GM12801 (cell line): ENCODE results near the gene KREMEN1.

ENCODE experiments used
- TF ChIP-seq, protein P1 (sequence below): IDR thresholded peaks from one replicate; pipeline ENCODE4 v1.5.1; 2011; ENCODE audit warnings: control low read depth; ENCODE audit not compliant: insufficient read length; ENCODE audit errors: extremely low read depth

The KREMEN1 gene

DNA sequence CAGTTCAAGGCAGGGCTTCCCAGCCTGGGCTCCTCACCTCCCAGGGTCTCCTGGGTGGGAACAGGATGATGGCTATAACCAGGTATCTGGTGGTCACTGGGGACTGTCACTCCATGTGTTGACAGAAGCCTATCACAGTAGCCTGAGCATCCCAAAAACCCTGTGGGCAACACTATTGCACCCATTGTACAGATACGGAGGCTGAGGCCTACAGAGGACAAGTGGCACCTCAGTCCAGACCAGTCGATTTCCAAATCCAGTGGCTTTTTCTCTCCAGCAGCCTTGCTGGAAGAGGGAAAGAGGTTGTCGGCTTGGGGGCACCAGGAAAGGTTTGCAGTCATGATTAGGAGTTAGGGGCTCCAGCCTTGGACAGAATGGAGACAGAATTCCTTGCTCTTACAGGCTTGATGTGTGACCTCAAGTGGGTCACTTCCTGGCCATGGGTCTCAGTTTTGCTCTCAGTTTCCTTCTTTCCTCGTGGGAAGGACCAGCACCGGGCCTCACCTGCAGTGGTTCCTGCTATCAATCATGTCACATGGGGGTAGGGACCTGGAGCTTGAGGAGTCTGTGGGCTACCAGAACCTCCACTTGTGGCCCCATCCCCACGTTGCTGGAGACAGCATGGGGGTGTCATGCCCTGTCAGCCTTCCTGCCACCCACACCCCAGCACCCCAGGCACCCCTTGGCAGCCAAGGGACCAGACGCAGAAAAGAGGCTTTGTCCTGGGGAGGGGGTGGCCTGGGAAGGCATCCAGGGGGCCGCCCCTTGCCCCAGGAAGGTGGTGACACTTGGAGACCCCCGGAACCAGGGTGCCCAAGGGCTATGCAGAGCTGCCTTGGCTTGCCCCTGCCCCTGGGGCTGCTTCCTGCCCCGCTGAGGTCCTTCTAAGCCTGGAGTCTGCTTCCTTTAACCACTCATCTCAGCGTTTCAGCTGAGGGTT lies 135.0 kb downstream of the KREMEN1 start:
- TF ChIP-seq, protein P1, sequence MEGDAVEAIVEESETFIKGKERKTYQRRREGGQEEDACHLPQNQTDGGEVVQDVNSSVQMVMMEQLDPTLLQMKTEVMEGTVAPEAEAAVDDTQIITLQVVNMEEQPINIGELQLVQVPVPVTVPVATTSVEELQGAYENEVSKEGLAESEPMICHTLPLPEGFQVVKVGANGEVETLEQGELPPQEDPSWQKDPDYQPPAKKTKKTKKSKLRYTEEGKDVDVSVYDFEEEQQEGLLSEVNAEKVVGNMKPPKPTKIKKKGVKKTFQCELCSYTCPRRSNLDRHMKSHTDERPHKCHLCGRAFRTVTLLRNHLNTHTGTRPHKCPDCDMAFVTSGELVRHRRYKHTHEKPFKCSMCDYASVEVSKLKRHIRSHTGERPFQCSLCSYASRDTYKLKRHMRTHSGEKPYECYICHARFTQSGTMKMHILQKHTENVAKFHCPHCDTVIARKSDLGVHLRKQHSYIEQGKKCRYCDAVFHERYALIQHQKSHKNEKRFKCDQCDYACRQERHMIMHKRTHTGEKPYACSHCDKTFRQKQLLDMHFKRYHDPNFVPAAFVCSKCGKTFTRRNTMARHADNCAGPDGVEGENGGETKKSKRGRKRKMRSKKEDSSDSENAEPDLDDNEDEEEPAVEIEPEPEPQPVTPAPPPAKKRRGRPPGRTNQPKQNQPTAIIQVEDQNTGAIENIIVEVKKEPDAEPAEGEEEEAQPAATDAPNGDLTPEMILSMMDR: no peak

- TF ChIP-seq, protein P1: no peak
These were observed 135.6 kb downstream of the KREMEN1 start for GRCh38 chr22:29208502-29208862.

DNA sequence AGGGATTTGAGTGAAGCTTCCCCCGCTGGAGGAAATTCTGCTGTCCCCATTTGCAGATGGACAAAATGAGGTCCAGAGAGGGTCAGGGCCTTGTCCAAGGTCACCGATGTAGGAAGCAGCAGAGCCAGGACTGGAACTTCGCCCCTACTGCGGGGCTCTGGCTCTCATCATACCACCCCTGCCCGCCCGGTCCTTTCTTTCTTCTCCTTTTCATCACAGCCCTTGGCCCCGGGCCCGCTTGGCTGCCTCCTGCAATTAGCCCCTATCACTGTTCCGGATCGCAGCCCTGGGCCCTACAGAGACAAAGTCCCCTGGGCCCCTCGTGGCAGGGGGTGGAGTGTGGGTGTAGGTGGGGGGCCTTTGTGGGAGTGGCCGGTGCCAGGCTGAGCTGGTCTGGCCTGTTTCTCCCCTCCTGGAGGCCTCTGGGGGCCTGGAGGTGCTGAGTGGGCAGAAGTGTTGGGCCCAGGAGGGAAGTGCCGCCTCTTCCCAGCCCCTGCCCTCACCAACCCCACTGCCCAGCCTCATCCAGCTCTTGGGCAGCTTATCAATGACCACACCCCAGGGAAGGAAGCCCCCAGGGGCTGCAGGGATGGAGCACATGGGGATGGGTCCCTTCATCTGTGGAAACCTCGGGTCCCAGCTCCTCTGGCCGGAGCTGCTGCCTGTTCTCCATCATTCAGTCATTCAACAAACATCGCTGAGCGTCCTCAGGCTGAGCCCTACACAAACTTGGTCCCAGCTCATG lies 136.2 kb downstream of the KREMEN1 start:
- TF ChIP-seq, protein P1: no peak

GRCh38 chr22:29209624-29209929 lies 136.7 kb downstream of the KREMEN1 start:
- TF ChIP-seq, protein P1: no peak

DNA sequence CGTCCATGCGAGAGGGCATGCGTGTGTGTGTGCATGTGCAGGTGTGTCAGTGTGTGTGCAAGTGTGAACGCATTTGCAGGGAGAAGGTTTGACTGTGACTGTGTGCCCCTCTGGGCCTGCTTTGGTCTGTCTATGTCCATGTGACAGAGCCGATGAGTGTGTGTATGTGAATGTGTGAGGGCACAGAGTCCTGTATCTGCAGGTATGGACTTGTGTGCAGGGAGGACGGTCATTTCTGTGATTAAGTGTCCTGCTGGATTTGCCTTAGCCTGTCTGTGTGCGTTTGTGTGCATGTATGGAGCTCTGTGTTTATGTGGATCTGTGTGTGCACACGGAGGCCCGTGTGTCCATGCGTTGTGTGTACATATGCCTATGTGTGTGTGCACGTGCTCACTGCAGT lies 138.2 kb downstream of the KREMEN1 start:
- TF ChIP-seq, protein P1: no peak

- TF ChIP-seq, protein P1: no peak
These were observed 138.6 kb downstream of the KREMEN1 start for GRCh38 chr22:29211466-29211865.

- TF ChIP-seq, protein P1: no peak
These were observed 139.9 kb downstream of the KREMEN1 start for GRCh38 chr22:29212743-29213142.
